ENCODE data around the gene DOC2B. TPM values are rescaled to one million over a fixed set of nuclear protein-coding genes. Genes with fewer than 3 reads are reported as not detected.
"Not testable (repeated sequence)": the region's sequence is repeated elsewhere in the genome, so short reads cannot be mapped to it uniquely, and the experiment has no call there.

Gene DOC2B
- total and polyA plus RNA-seq, 2 of the 8 experiments (the other 6 are each of a cell fraction or from before 2014, with no cell fraction given), result 1.3 to 3.3 TPM

DNA sequence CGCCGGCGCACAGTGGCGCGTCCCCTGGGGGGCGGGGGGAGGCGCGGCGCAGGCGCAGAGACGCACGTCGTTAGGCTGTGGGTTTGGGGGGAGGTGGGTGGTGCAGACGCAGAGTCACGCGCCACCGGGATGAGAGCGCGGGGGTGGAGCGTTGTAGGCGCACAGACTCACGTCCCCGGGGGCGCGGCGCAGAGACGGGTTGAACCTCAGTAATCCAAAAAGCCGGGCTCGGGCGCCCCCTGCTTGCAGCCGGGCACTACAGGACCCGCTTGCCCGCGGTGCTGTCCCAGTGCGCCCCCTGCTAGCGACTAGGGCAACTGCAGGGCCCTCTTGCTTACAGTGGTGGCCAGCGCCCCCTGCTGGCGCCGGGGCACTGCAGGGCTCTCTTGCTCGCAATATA lies 47.5 kb downstream of the DOC2B start:
- H2BK12ac ChIP-seq (ENCODE audit: low read depth, low read length); H3K79me2 ChIP-seq (ENCODE audit: control insufficient read depth in 1 of 2, insufficient read depth in 2 of 2, low read length in 2 of 2); CTCF ChIA-PET (ENCODE audit: partially characterized antibody); DNase-seq (ENCODE audit: low read depth in 1 of 2, low spot score in 2 of 2); H2BK5ac ChIP-seq (ENCODE audit: low read depth, low read length); H3K4ac ChIP-seq (replicated peaks; ENCODE audit: insufficient read length, low read depth, low read length); H2AK5ac ChIP-seq (ENCODE audit: low read depth, low read length); H3K14ac ChIP-seq (ENCODE audit: insufficient read length); H3K56ac ChIP-seq (replicated peaks; ENCODE audit: insufficient read length, low read depth, low read length); H3K4me3 ChIP-seq (ENCODE audit: extremely low read depth in 1 of 4, insufficient read depth in 2 of 4, low read depth in 3 of 4, low read length in 4 of 4); POLR2A ChIA-PET (ENCODE audit: partially characterized antibody); H2AFZ ChIP-seq (ENCODE audit: low read length); H3K9ac ChIP-seq (replicated peaks in 1 of 4; ENCODE audit: extremely low read depth in 1 of 4, low read depth in 3 of 4, low read length in 3 of 4); H3K27ac ChIP-seq (ENCODE audit: low read depth, low read length); H2BK120ac ChIP-seq (replicated peaks; ENCODE audit: low read depth, low read length); H3K4me2 ChIP-seq (ENCODE audit: insufficient read depth in 1 of 2, low read depth in 2 of 2, low read length in 2 of 2); H3K79me1 ChIP-seq (ENCODE audit: low read depth, low read length); H4K8ac ChIP-seq (ENCODE audit: extremely low read depth, insufficient read depth, low read length); H3K18ac ChIP-seq (ENCODE audit: extremely low read depth, low read length); H2BK15ac ChIP-seq (ENCODE audit: low read length); H3K36me3 ChIP-seq (ENCODE audit: control insufficient read depth in 2 of 4, insufficient read depth in 4 of 4, low read length in 3 of 4); H4K91ac ChIP-seq (replicated peaks; ENCODE audit: insufficient read length, low read length); H4K5ac ChIP-seq (ENCODE audit: insufficient read length, low read depth, low read length); H3K4me1 ChIP-seq (replicated peaks in 1 of 4; ENCODE audit: control insufficient read depth in 3 of 4, insufficient read depth in 4 of 4, low read length in 3 of 4); H3K23me2 ChIP-seq (ENCODE audit: low read depth, low read length); FAIRE-seq; H2BK20ac ChIP-seq (ENCODE audit: low read length); H4K20me1 ChIP-seq (replicated peaks in 1 of 2; ENCODE audit: control insufficient read depth in 1 of 2, insufficient read depth in 2 of 2, low read length in 2 of 2); H3K27me3 ChIP-seq (replicated peaks in 1 of 4; ENCODE audit: control insufficient read depth in 3 of 4, extremely low read depth in 1 of 4, insufficient read depth in 3 of 4, low read length in 3 of 4); H3K23ac ChIP-seq (ENCODE audit: insufficient read length): not testable (repeated sequence)
- peaks cover 0 to 15% of the 10 kb centered on the region in 2 experiments; a peak in 2 of 4 replicates for H3K9me3 ChIP-seq (ENCODE audit: insufficient read depth in 2 of 2, low read depth in 1 of 2, low read length in 1 of 2)
- WGBS, 2 experiments (ENCODE audit: extremely low coverage in 1 of 2, insufficient coverage in 1 of 2, insufficient read length in 1 of 2, insufficient replicate concordance in 2 of 2, low coverage in 1 of 2, low lambda C conversion rate in 2 of 2, missing lambda C conversion rate in 1 of 2), result 100% methylated on average over 1 of the region's 40 CpGs; no CpG with 5 or more reads in 1 of the 2 experiments

All from H1 (cell line).